Esophagus squamous epithelium (tissue), 4 donors: Measurements from ENCODE around the gene ZAP70.

Source experiments
- POLR2A ChIP-seq, 4 donors: fragments of 450-650 bp; IDR thresholded peaks; one replicate each; pipeline ENCODE4 v1.6.1; 2017; ENCODE audit warnings: antibody characterized with exemption in 4 of 4, mild to moderate bottlenecking in 4 of 4, moderate library complexity in 3 of 4
- TF ChIP-seq, protein P1 (sequence below), 6 experiments: fragments of 450-650 bp in 4 of 6; fragments of 200-600 bp in 2 of 6; sonication (generic) in 2 of 6; IDR thresholded peaks; one replicate each; pipeline ENCODE4 v1.5.1; 2016 to 2019; ENCODE audit warnings: antibody characterized with exemption in 6 of 6, mild to moderate bottlenecking in 4 of 6, moderate library complexity in 4 of 6

GRCh38 chr2:97688062-97688827 lies 25.1 kb upstream of the ZAP70 start:
- TF ChIP-seq POLR2A (IDR thresholded peaks at IDR 0.05) = no peak
- TF ChIP-seq, protein P1, sequence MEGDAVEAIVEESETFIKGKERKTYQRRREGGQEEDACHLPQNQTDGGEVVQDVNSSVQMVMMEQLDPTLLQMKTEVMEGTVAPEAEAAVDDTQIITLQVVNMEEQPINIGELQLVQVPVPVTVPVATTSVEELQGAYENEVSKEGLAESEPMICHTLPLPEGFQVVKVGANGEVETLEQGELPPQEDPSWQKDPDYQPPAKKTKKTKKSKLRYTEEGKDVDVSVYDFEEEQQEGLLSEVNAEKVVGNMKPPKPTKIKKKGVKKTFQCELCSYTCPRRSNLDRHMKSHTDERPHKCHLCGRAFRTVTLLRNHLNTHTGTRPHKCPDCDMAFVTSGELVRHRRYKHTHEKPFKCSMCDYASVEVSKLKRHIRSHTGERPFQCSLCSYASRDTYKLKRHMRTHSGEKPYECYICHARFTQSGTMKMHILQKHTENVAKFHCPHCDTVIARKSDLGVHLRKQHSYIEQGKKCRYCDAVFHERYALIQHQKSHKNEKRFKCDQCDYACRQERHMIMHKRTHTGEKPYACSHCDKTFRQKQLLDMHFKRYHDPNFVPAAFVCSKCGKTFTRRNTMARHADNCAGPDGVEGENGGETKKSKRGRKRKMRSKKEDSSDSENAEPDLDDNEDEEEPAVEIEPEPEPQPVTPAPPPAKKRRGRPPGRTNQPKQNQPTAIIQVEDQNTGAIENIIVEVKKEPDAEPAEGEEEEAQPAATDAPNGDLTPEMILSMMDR (IDR thresholded peaks at IDR 0.05) = no peak
